HL-60 (cell line): ENCODE results near the gene WDR37.

Experiments used
- DNase-seq, 2 experiments: peaks; one replicate each; pipeline ENCODE4 v3.0.0-alpha.2; 2010 to 2020; ENCODE audit warnings: low read depth in 1 of 2, low spot score in 1 of 2
- H3K27ac ChIP-seq: fragments of 250-450 bp; sonication (Bioruptor Pico); replicated peaks from 2 replicates; pipeline ENCODE4 v1.5.1; 2020; ENCODE audit warnings: mild to moderate bottlenecking, moderate library complexity
- H3K27me3 ChIP-seq: fragments of 250-450 bp; sonication (Bioruptor Pico); 2 replicates; pipeline ENCODE4 v1.5.1; 2021; ENCODE audit warnings: mild to moderate bottlenecking, moderate library complexity; ENCODE audit not compliant: insufficient read depth, poor library complexity, severe bottlenecking
- H3K4me3 ChIP-seq: replicated peaks from 2 replicates; pipeline ENCODE4 v1.5.1; 2011; ENCODE audit warnings: mild to moderate bottlenecking, control low read depth, low read length; ENCODE audit not compliant: insufficient read depth
- GABPA ChIP-seq: IDR thresholded peaks from 2 replicates; pipeline ENCODE4 v1.6.1; 2012; ENCODE audit warnings: low read depth
- POLR2AphosphoS5 ChIP-seq: IDR thresholded peaks from 2 replicates; pipeline ENCODE4 v1.6.1; 2012; ENCODE audit warnings: low read depth
- SPI1 ChIP-seq: IDR thresholded peaks from 2 replicates; pipeline ENCODE4 v1.6.1; 2012; ENCODE audit warnings: low read depth, mild to moderate bottlenecking, borderline replicate concordance
- TF ChIP-seq, protein P1 (sequence below): IDR thresholded peaks from 2 replicates; pipeline ENCODE4 v1.6.1; 2012; ENCODE audit warnings: low read depth; ENCODE audit not compliant: insufficient replicate concordance
- TF ChIP-seq, protein P2 (sequence below): IDR thresholded peaks from one replicate; pipeline ENCODE4 v1.5.1; 2011; ENCODE audit warnings: low read length, control low read depth, inconsistent platforms; ENCODE audit not compliant: insufficient read depth

WDR37 gene

DNA sequence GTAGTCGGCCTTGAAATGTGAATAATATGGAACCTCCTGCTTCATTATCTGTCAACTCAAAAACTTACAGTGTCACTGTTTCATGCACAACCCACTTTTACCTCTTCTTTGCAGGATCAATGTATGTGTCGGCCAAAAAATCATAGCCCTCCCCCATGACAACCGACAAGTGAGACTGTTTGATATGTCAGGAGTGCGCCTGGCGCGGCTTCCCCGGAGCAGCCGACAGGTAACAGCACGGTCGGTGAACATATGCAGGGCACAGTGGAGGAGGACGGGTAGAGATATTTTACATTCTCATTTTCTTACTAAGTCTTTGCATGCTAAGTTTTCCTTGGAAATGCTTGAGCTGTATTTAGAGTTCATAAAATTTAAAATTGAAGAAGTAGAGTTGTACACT, 68.6 kb downstream of the WDR37 start:
- no peak for DNase-seq
- Histone ChIP-seq H3K27ac (no peak overlapping the region), H3K27me3 (no peaks in the 10 kb centered on the region), H3K4me3 (no peak overlapping the region)
- TF ChIP-seq, protein P1, sequence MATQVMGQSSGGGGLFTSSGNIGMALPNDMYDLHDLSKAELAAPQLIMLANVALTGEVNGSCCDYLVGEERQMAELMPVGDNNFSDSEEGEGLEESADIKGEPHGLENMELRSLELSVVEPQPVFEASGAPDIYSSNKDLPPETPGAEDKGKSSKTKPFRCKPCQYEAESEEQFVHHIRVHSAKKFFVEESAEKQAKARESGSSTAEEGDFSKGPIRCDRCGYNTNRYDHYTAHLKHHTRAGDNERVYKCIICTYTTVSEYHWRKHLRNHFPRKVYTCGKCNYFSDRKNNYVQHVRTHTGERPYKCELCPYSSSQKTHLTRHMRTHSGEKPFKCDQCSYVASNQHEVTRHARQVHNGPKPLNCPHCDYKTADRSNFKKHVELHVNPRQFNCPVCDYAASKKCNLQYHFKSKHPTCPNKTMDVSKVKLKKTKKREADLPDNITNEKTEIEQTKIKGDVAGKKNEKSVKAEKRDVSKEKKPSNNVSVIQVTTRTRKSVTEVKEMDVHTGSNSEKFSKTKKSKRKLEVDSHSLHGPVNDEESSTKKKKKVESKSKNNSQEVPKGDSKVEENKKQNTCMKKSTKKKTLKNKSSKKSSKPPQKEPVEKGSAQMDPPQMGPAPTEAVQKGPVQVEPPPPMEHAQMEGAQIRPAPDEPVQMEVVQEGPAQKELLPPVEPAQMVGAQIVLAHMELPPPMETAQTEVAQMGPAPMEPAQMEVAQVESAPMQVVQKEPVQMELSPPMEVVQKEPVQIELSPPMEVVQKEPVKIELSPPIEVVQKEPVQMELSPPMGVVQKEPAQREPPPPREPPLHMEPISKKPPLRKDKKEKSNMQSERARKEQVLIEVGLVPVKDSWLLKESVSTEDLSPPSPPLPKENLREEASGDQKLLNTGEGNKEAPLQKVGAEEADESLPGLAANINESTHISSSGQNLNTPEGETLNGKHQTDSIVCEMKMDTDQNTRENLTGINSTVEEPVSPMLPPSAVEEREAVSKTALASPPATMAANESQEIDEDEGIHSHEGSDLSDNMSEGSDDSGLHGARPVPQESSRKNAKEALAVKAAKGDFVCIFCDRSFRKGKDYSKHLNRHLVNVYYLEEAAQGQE: no peak
- TF ChIP-seq, protein P2, sequence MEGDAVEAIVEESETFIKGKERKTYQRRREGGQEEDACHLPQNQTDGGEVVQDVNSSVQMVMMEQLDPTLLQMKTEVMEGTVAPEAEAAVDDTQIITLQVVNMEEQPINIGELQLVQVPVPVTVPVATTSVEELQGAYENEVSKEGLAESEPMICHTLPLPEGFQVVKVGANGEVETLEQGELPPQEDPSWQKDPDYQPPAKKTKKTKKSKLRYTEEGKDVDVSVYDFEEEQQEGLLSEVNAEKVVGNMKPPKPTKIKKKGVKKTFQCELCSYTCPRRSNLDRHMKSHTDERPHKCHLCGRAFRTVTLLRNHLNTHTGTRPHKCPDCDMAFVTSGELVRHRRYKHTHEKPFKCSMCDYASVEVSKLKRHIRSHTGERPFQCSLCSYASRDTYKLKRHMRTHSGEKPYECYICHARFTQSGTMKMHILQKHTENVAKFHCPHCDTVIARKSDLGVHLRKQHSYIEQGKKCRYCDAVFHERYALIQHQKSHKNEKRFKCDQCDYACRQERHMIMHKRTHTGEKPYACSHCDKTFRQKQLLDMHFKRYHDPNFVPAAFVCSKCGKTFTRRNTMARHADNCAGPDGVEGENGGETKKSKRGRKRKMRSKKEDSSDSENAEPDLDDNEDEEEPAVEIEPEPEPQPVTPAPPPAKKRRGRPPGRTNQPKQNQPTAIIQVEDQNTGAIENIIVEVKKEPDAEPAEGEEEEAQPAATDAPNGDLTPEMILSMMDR: no peak
- TF ChIP-seq POLR2AphosphoS5: no peak
- no peak for TF ChIP-seq SPI1
- TF ChIP-seq GABPA: no peak

DNA sequence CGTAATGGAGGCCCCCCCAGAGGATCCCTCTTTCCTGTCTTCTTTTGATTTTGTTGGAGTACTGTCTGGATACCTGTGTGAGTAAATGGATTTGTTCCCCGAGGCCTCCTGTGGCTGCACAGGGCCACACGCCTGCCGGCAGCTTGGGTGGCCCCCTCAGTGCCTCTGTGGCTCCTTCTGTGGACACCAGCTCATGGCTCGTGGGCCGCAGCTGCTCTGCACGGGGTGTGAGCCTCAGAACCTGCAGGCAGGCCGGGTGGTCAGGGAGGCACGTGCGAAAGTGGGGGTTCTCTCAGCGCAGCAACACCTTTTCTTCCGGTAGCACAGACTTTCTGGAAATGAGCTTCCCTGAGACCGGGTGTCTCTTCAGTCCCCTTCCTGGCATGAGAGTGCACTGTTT, 70.3 kb downstream of the WDR37 start:
- no peak for DNase-seq
- Histone ChIP-seq H3K27me3 (no peaks in the 10 kb centered on the region), H3K4me3 (no peak overlapping the region), H3K27ac (no peak overlapping the region)
- TF ChIP-seq POLR2AphosphoS5: no peak
- TF ChIP-seq, protein P1: no peak
- TF ChIP-seq, protein P2: no peak
- TF ChIP-seq SPI1: no peak
- no peak for TF ChIP-seq GABPA

DNA sequence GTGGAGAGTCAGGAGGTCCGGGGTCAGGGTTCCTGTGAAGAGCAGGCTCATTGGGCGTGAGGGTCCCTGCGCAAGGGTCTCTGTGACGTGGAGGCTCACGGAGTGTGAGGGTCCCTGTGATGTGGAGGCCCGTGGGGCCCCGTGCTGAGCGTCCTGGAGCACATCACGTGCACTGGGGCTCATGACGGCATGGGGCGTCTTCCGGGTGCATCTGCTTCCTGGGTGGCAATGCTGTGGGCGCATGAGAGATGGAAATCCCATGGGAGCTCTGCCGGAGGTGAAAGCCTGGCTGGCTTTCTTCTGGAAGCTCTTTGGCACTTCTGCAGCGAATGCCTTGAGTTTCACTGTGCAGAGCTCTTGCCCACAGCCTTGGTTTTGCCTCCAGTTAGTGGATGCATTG, 71.4 kb downstream of the WDR37 start:
- TF ChIP-seq, protein P1: no peak
- TF ChIP-seq GABPA: no peak
- TF ChIP-seq, protein P2: no peak
- TF ChIP-seq SPI1: no peak
- TF ChIP-seq POLR2AphosphoS5: no peak
- DNase-seq: no peak

More for the DNA sequence above, 71.4 kb downstream of the WDR37 start:
- Histone ChIP-seq H3K4me3 (no peak overlapping the region), H3K27ac (no peak overlapping the region), H3K27me3 (no peaks in the 10 kb centered on the region)
